Stomach (tissue), 4 donors: Measurements from ENCODE around the gene HS6ST1.

Experiments
- CTCF ChIP-seq, 7 experiments: fragments of 450-650 bp in 4 of 7; fragments of 200-600 bp in 3 of 7; sonication (generic) in 3 of 7; IDR thresholded peaks; one replicate each; pipeline ENCODE4 v1.5.1; 2016 to 2019; ENCODE audit warnings: antibody characterized with exemption in 7 of 7, control low read depth in 2 of 7, mild to moderate bottlenecking in 1 of 7
- EP300 ChIP-seq: sonication (generic); formaldehyde crosslinking; IDR thresholded peaks from one replicate; pipeline ENCODE4 v1.6.1; 2017; ENCODE audit warnings: antibody characterized with exemption

- TF ChIP-seq CTCF (IDR thresholded peaks at IDR 0.05): no peak
- TF ChIP-seq EP300: no peak
Observed at GRCh38 chr2:128274218-128274617, 44.5 kb downstream of the HS6ST1 start.
